Transverse colon (tissue), 4 donors: ENCODE measurements around the gene GPR65.

Source experiments
- EP300 ChIP-seq: sonication (generic); formaldehyde crosslinking; IDR thresholded peaks from one replicate; pipeline ENCODE4 v1.6.1; 2017; ENCODE audit warnings: antibody characterized with exemption, low read depth
- POLR2A ChIP-seq: fragments of 450-650 bp; IDR thresholded peaks from one replicate; pipeline ENCODE4 v1.6.1; 2016; ENCODE audit warnings: antibody characterized with exemption, mild to moderate bottlenecking, moderate library complexity
- POLR2AphosphoS5 ChIP-seq, 3 donors: sonication (generic); formaldehyde crosslinking; IDR thresholded peaks; one replicate each; pipeline ENCODE4 v1.6.1; 2016; ENCODE audit warnings: antibody characterized with exemption in 3 of 3
- TF ChIP-seq, protein P1 (sequence below), 5 experiments: fragments of 200-600 bp in 3 of 5; fragments of 450-650 bp in 2 of 5; sonication (generic) in 3 of 5; IDR thresholded peaks; 1 replicate in 2 of 5; 2 replicates in 3 of 5; pipeline ENCODE4 v1.5.1; 2016 to 2017; ENCODE audit warnings: antibody characterized with exemption in 5 of 5, inconsistent platforms in 3 of 5, mild to moderate bottlenecking in 2 of 5, moderate library complexity in 1 of 5

DNA sequence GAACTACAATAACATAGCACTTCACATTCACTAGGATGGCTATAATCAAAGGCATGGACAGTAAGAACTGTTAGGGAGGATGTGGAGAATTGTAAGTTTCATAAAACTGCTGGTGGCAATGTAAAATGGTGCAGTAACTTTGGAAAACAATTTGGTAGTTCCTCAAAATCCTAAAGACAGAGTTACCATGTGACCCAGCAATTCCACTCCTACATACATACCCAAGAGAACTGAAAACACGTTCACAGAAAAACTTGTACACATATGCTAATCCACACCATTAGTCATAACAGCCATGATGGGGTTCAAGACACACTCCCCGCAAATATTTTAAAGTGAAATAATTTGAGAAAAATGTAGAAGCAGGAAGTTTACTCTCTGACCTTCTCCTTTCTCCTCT, 43.7 kb upstream of the GPR65 start:
- TF ChIP-seq, protein P1, sequence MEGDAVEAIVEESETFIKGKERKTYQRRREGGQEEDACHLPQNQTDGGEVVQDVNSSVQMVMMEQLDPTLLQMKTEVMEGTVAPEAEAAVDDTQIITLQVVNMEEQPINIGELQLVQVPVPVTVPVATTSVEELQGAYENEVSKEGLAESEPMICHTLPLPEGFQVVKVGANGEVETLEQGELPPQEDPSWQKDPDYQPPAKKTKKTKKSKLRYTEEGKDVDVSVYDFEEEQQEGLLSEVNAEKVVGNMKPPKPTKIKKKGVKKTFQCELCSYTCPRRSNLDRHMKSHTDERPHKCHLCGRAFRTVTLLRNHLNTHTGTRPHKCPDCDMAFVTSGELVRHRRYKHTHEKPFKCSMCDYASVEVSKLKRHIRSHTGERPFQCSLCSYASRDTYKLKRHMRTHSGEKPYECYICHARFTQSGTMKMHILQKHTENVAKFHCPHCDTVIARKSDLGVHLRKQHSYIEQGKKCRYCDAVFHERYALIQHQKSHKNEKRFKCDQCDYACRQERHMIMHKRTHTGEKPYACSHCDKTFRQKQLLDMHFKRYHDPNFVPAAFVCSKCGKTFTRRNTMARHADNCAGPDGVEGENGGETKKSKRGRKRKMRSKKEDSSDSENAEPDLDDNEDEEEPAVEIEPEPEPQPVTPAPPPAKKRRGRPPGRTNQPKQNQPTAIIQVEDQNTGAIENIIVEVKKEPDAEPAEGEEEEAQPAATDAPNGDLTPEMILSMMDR (IDR thresholded peaks at IDR 0.05), result no peak
- no peak for TF ChIP-seq EP300
- no peak for TF ChIP-seq POLR2AphosphoS5 (IDR thresholded peaks at IDR 0.05)
- no peak for TF ChIP-seq POLR2A
